ENCODE data around the gene PRDM16.

Gene PRDM16

GRCh38 chr1:3167255-3167654 is 98.3 kb downstream of the PRDM16 start:
- H2AFZ ChIP-seq (ENCODE audit: low read depth, low read length) = no peak overlapping the region
- no peaks in the 10 kb centered on the region for H3K36me3 ChIP-seq (ENCODE audit: insufficient read depth, low read length)
- H3K9me3 ChIP-seq (ENCODE audit: insufficient read depth, low read length, severe bottlenecking) = no peaks in the 10 kb centered on the region
- H3K4me2 ChIP-seq (ENCODE audit: insufficient read depth, low read length) = no peak overlapping the region
- no peak for TF ChIP-seq CTCF (IDR thresholded peaks at IDR 0.05; ENCODE audit: borderline replicate concordance, extremely low read depth, low read length, poor library complexity, severe bottlenecking)
- no peak for TF ChIP-seq EZH2 (IDR thresholded peaks at IDR 0.05; ENCODE audit: borderline replicate concordance, low read depth, low read length, severe bottlenecking)
- no peak overlapping the region for H3K9ac ChIP-seq (ENCODE audit: low read depth, low read length)
- DNase-seq (no peak), ATAC-seq (ENCODE audit: insufficient read depth, low read depth) (no peak)
- H3K4me3 ChIP-seq (ENCODE audit: low read depth in 1 of 2, low read length in 2 of 2) = no peak overlapping the region
- no peaks in the 10 kb centered on the region for H3K27me3 ChIP-seq (ENCODE audit: insufficient read depth, low read length, poor library complexity)
- no peak overlapping the region for H3K27ac ChIP-seq (ENCODE audit: low read length)
- no peaks in the 10 kb centered on the region for H4K20me1 ChIP-seq (ENCODE audit: insufficient read depth, low read length)
- no peaks in the 10 kb centered on the region for H3K79me2 ChIP-seq (ENCODE audit: insufficient read depth, low read length)
- no peaks in the 10 kb centered on the region for H3K4me1 ChIP-seq (ENCODE audit: insufficient read depth, low read length)

- H3K79me2 ChIP-seq (ENCODE audit: insufficient read depth, low read length) = no peaks in the 10 kb centered on the region
- no peak overlapping the region for H3K9ac ChIP-seq (ENCODE audit: low read depth, low read length)
- ATAC-seq (ENCODE audit: insufficient read depth, low read depth) (no peak), DNase-seq (no peak)
- no peak overlapping the region for H3K4me3 ChIP-seq (ENCODE audit: low read depth in 1 of 2, low read length in 2 of 2)
- no peaks in the 10 kb centered on the region for H3K27me3 ChIP-seq (ENCODE audit: insufficient read depth, low read length, poor library complexity)
- no peaks in the 10 kb centered on the region for H3K36me3 ChIP-seq (ENCODE audit: insufficient read depth, low read length)
- H3K9me3 ChIP-seq (ENCODE audit: insufficient read depth, low read length, severe bottlenecking) = no peaks in the 10 kb centered on the region
- no peak for TF ChIP-seq EZH2 (IDR thresholded peaks at IDR 0.05; ENCODE audit: borderline replicate concordance, low read depth, low read length, severe bottlenecking)
- no peak for TF ChIP-seq CTCF (IDR thresholded peaks at IDR 0.05; ENCODE audit: borderline replicate concordance, extremely low read depth, low read length, poor library complexity, severe bottlenecking)
- no peaks in the 10 kb centered on the region for H3K4me1 ChIP-seq (ENCODE audit: insufficient read depth, low read length)
- H2AFZ ChIP-seq (ENCODE audit: low read depth, low read length) = no peak overlapping the region
- H3K4me2 ChIP-seq (ENCODE audit: insufficient read depth, low read length) = no peak overlapping the region
- no peaks in the 10 kb centered on the region for H4K20me1 ChIP-seq (ENCODE audit: insufficient read depth, low read length)
- no peak overlapping the region for H3K27ac ChIP-seq (ENCODE audit: low read length)
Measured at GRCh38 chr1:3168678-3169077, 99.7 kb downstream of the PRDM16 start.

GRCh38 chr1:3169665-3170356 is 100.8 kb downstream of the PRDM16 start:
- TF ChIP-seq CTCF (IDR thresholded peaks at IDR 0.05; ENCODE audit: borderline replicate concordance, extremely low read depth, low read length, poor library complexity, severe bottlenecking) (no peak), EZH2 (IDR thresholded peaks at IDR 0.05; ENCODE audit: borderline replicate concordance, low read depth, low read length, severe bottlenecking) (no peak)
- no peak for DNase-seq
- H3K4me1 ChIP-seq (ENCODE audit: insufficient read depth, low read length) = no peaks in the 10 kb centered on the region
- no peak overlapping the region for H3K9ac ChIP-seq (ENCODE audit: low read depth, low read length)
- no peak overlapping the region for H3K4me3 ChIP-seq (ENCODE audit: low read depth in 1 of 2, low read length in 2 of 2)
- no peaks in the 10 kb centered on the region for H3K79me2 ChIP-seq (ENCODE audit: insufficient read depth, low read length)
- no peak overlapping the region for H3K4me2 ChIP-seq (ENCODE audit: insufficient read depth, low read length)
- no peaks in the 10 kb centered on the region for H3K27me3 ChIP-seq (ENCODE audit: insufficient read depth, low read length, poor library complexity)
- H3K36me3 ChIP-seq (ENCODE audit: insufficient read depth, low read length) = no peaks in the 10 kb centered on the region
- ATAC-seq (ENCODE audit: insufficient read depth, low read depth) = no peak
- H3K27ac ChIP-seq (ENCODE audit: low read length) = no peak overlapping the region
- H2AFZ ChIP-seq (ENCODE audit: low read depth, low read length) = no peak overlapping the region
- H3K9me3 ChIP-seq (ENCODE audit: insufficient read depth, low read length, severe bottlenecking) = no peaks in the 10 kb centered on the region
- H4K20me1 ChIP-seq (ENCODE audit: insufficient read depth, low read length) = no peaks in the 10 kb centered on the region
